DOHH2 (cell line): Measurements from ENCODE around the gene GMPR.

Source experiments
- H3F3A ChIP-seq: fragments of 200-600 bp; sonication (generic), shearing (Covaris generic); 2 replicates; pipeline ENCODE4 v1.6.0; 2016; ENCODE audit warnings: antibody characterized with exemption, mild to moderate bottlenecking; ENCODE audit not compliant: control insufficient read depth, insufficient read depth
- H3K27ac ChIP-seq: fragments of 200-600 bp; sonication (generic); 2 replicates; pipeline ENCODE4 v1.5.1; 2014; ENCODE audit warnings: low read depth, mild to moderate bottlenecking, low read length, moderate library complexity
- H3K27me3 ChIP-seq: fragments of 200-600 bp; sonication (generic); 2 replicates; pipeline ENCODE4 v1.6.1; 2014; ENCODE audit warnings: mild to moderate bottlenecking, low read length, mixed read lengths; ENCODE audit not compliant: control insufficient read depth
- H3K36me3 ChIP-seq: fragments of 200-600 bp; sonication (generic); 2 replicates; pipeline ENCODE4 v1.6.1; 2014; ENCODE audit warnings: mild to moderate bottlenecking, low read length, moderate library complexity, mixed read lengths; ENCODE audit not compliant: control insufficient read depth
- H3K4me1 ChIP-seq: fragments of 200-600 bp; sonication (generic); 2 replicates; pipeline ENCODE4 v1.6.1; 2014; ENCODE audit warnings: mild to moderate bottlenecking, low read length, mixed read lengths; ENCODE audit not compliant: control insufficient read depth
- H3K4me2 ChIP-seq: fragments of 200-600 bp; sonication (generic); 2 replicates; pipeline ENCODE4 v1.6.0; 2014; ENCODE audit warnings: mild to moderate bottlenecking, low read length, moderate library complexity
- H3K4me3 ChIP-seq: fragments of 200-600 bp; sonication (generic); 2 replicates; pipeline ENCODE4 v1.5.1; 2014; ENCODE audit warnings: mild to moderate bottlenecking, low read length, mixed read lengths
- H3K79me2 ChIP-seq: fragments of 200-600 bp; sonication (generic); 2 replicates; pipeline ENCODE4 v1.6.1; 2014; ENCODE audit warnings: mild to moderate bottlenecking, low read length, mixed read lengths; ENCODE audit not compliant: control insufficient read depth
- H3K9me2 ChIP-seq: fragments of 200-600 bp; sonication (generic); replicated peaks from 2 replicates; pipeline ENCODE4 v1.6.1; 2014; ENCODE audit warnings: mild to moderate bottlenecking, low read length, mixed read lengths; ENCODE audit not compliant: control insufficient read depth
- H3K9me3 ChIP-seq: fragments of 200-600 bp; sonication (generic); 2 replicates; pipeline ENCODE4 v1.6.1; 2014; ENCODE audit warnings: antibody characterized with exemption, low read length, mixed read lengths; ENCODE audit not compliant: control insufficient read depth, insufficient read depth
- H4K20me1 ChIP-seq: fragments of 200-600 bp; sonication (generic); 2 replicates; pipeline ENCODE4 v1.6.0; 2014; ENCODE audit warnings: low read depth, mild to moderate bottlenecking, antibody characterized with exemption, low read length, moderate library complexity; ENCODE audit not compliant: control insufficient read depth, insufficient read depth
- EZH2phosphoT487 ChIP-seq: fragments of 200-600 bp; sonication (generic); IDR thresholded peaks from 2 replicates; pipeline ENCODE4 v1.6.1; 2017; ENCODE audit warnings: borderline replicate concordance, mild to moderate bottlenecking, antibody characterized with exemption, low read length, moderate library complexity, mixed read lengths
- TF ChIP-seq, protein P1 (sequence below): fragments of 200-600 bp; sonication (generic); IDR thresholded peaks from one replicate; pipeline ENCODE4 v1.5.1; 2014; ENCODE audit warnings: antibody characterized with exemption, mild to moderate bottlenecking, low read depth, low read length; ENCODE audit not compliant: poor library complexity, severe bottlenecking

The GMPR gene

DNA sequence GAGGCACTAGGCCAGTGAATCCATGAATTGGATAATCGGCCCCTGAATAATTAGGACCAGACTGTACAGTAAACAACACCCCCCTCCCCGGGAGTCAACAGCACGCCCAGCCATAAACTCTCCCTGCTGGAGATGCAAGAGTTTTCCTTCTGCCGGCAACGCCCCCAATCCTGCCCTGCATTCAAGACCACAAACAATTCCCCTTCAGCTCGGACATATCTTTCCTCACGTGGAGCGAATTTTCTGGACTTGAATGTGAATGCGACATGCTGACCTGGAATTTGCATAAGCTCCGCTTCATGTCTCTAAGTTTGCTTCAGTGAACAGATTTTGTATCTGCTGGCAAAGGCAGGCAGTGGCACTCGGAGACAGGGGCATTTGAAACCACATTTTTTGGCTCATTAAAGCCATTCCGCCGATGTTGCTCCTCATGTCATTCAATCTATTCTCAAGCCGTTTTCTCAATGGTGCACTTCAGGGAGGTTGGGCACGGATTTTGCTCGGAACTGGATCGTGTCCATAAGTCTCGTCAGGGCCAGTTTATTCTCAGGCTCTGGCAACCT lies 38.0 kb upstream of the GMPR start:
- no peaks in the 10 kb centered on the region for H3K9me3 ChIP-seq
- peaks cover 83% of the 10 kb centered on the region for H3K4me1 ChIP-seq
- H3K27ac ChIP-seq = peak overlapping the region; percentile 61
- H3K4me3 ChIP-seq = peak overlapping the region; percentile 46
- no peaks in the 10 kb centered on the region for H3K9me2 ChIP-seq
- no peaks in the 10 kb centered on the region for H4K20me1 ChIP-seq
- H3K79me2 ChIP-seq = no peaks in the 10 kb centered on the region
- H3K27me3 ChIP-seq = no peaks in the 10 kb centered on the region
- H3F3A ChIP-seq = peaks cover 20% of the 10 kb centered on the region
- H3K36me3 ChIP-seq = peaks cover 2% of the 10 kb centered on the region; the same call in 1 of the 2 replicates
- TF ChIP-seq, protein P1, sequence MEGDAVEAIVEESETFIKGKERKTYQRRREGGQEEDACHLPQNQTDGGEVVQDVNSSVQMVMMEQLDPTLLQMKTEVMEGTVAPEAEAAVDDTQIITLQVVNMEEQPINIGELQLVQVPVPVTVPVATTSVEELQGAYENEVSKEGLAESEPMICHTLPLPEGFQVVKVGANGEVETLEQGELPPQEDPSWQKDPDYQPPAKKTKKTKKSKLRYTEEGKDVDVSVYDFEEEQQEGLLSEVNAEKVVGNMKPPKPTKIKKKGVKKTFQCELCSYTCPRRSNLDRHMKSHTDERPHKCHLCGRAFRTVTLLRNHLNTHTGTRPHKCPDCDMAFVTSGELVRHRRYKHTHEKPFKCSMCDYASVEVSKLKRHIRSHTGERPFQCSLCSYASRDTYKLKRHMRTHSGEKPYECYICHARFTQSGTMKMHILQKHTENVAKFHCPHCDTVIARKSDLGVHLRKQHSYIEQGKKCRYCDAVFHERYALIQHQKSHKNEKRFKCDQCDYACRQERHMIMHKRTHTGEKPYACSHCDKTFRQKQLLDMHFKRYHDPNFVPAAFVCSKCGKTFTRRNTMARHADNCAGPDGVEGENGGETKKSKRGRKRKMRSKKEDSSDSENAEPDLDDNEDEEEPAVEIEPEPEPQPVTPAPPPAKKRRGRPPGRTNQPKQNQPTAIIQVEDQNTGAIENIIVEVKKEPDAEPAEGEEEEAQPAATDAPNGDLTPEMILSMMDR = no peak
- TF ChIP-seq EZH2phosphoT487 = no peak
- H3K4me2 ChIP-seq = peak overlapping the region; percentile 59

DNA sequence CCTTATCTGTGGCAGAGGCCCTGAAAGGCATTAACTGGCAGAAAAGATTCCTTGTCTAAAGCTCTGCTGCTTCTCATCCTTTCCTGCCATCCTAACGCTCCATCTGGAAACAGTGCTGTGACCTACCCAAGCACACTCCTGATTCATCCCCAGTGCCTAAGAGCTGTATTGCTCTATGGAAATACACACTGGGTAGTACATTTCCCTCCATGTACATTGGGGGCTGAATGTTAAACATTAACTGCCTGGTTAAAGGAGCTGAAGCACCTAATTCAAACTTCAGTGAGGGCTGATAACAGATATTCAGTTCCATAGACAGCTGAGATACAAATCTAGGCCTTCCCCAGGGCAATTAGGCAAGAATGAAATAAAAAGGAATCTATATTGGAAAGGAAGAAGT lies 36.7 kb upstream of the GMPR start:
- Histone ChIP-seq H3K36me3 (peaks cover 2% of the 10 kb centered on the region; the same call in 1 of the 2 replicates), H3K27me3 (no peaks in the 10 kb centered on the region), H3K79me2 (no peaks in the 10 kb centered on the region), H3K4me2 (peak overlapping the region; percentile 59), H3K9me2 (no peaks in the 10 kb centered on the region), H3F3A (peaks cover 29% of the 10 kb centered on the region), H3K4me1 (peaks cover 83% of the 10 kb centered on the region), H3K27ac (peak overlapping the region; percentile 61; the same call in 1 of the 2 replicates), H3K4me3 (no peak overlapping the region), H4K20me1 (no peaks in the 10 kb centered on the region), H3K9me3 (no peaks in the 10 kb centered on the region)
- TF ChIP-seq, protein P1 = no peak
- no peak for TF ChIP-seq EZH2phosphoT487

DNA sequence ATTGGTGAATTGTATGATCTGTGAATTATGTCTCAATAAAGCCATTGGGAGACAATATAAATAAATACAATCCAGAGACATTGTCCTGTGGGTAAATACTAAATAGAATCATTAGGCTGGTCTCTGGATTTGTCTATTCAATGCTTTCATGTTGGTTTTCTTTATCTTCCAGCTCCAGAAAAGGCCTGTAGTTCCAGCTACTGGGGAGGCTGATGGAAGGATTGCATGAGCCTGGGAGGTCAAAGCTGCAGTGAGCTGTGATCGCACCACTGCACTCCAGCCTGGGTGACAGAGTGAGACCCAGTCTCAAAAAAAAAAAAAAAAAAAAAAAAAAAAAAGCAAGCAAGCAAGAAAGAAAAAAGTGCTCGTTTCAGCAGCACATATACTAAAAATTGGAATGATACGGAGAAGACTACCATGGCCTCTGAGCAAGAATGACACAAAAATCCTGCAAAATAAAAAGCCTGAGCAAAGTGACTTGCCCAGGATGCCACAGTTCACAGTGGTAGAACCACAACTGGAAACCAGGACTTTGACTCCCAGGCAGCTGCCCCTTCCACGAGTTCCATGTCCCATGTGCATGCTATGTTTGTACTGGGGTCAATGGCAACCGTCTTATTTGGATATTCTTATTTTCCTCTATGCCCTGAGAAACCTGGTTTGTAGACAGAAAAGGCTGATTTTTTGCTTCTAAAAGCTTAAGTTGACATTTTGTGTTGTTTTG lies 33.6 kb upstream of the GMPR start:
- Histone ChIP-seq H3K27me3 (no peaks in the 10 kb centered on the region), H3K36me3 (peaks cover 2% of the 10 kb centered on the region; the same call in 1 of the 2 replicates), H3K27ac (peak overlapping the region; percentile 98), H3K9me2 (no peaks in the 10 kb centered on the region), H4K20me1 (no peaks in the 10 kb centered on the region), H3K4me2 (peak overlapping the region; percentile 93), H3F3A (peaks cover 23% of the 10 kb centered on the region), H3K4me1 (peaks cover 86% of the 10 kb centered on the region), H3K4me3 (peak overlapping the region; percentile 71), H3K79me2 (no peaks in the 10 kb centered on the region), H3K9me3 (no peaks in the 10 kb centered on the region)
- TF ChIP-seq EZH2phosphoT487 = no peak
